ENCODE results near the gene CCNT1. TPM values are rescaled to one million over a fixed set of nuclear protein-coding genes. Genes with fewer than 3 reads are reported as not detected.

The CCNT1 gene
- total RNA-seq, 1 experiment from 2014 or later, result 24.4 TPM

DNA sequence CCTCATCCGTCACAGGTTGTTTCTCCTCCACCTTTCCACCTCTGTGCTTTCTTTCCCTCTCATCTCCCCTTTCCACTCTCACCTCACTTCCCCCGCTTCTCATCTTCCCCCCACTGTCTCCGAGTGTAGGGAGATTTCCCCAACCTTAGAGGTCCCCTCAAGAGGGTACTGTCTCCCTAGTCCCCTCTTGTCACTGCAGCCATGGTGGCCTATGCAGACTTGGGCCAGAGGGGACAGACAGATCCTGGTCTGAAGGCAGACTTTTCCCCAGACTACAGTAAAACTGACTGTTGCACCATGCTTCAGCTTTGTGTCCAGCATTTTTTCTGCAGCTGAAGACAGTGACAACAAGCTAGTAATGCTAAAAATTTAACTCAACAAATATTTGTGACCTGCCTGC lies 75.7 kb downstream of the CCNT1 start:
- DNase-seq (ENCODE audit: low spot score), result no peak

DNA sequence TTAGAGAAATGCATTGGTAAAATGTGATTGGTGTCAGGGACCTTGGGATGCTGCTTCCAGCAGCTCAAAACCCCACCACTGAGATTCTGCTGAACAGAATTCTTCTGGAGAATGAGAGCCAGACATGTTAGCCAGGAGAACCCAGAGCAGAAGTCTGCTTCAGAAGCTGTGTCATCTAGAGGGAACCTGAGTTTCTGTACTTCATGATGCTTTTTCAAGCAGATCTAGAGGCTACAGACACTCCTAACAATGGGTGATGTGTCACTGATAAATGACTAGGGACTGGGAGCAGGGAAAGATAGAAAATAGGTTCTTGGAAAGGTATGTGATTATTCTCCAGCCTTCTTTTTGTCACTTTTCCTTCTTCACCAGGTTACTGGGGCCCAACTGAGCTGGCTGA lies 76.1 kb downstream of the CCNT1 start:
- DNase-seq (ENCODE audit: low spot score), result no peak

Other genes starting within 250 kb of the CCNT1 start
- not detected in 2 replicates for gene ANP32D, start 244.1 kb downstream of the CCNT1 start, total RNA-seq (2014; rRNA removed; shearing (Covaris generic))
- not detected in 2 replicates for gene C12orf54, start 234.2 kb downstream of the CCNT1 start, total RNA-seq (2014; rRNA removed; shearing (Covaris generic))
- not detected in 2 replicates for gene OR8S1, start 191.1 kb downstream of the CCNT1 start, total RNA-seq (2014; rRNA removed; shearing (Covaris generic))
- not detected in 2 replicates for gene LALBA, start 146.7 kb downstream of the CCNT1 start, total RNA-seq (2014; rRNA removed; shearing (Covaris generic))
- gene KANSL2, start 34.5 kb downstream of the CCNT1 start, total RNA-seq (2014; rRNA removed; shearing (Covaris generic)), result 49.3 and 51.3 TPM in 2 replicates
- 13.1 and 14.5 TPM in 2 replicates for gene ADCY6, start 72.4 kb upstream of the CCNT1 start, total RNA-seq (2014; rRNA removed; shearing (Covaris generic))
- gene CACNB3, start 101.8 kb upstream of the CCNT1 start, total RNA-seq (2014; rRNA removed; shearing (Covaris generic)), result 11.7 and 20.4 TPM in 2 replicates
- 105 and 114 TPM in 2 replicates for gene DDX23, start 135.5 kb upstream of the CCNT1 start, total RNA-seq (2014; rRNA removed; shearing (Covaris generic))
- gene RND1, start 149.2 kb upstream of the CCNT1 start, total RNA-seq (2014; rRNA removed; shearing (Covaris generic)), result 0.12 and 0.24 TPM in 2 replicates
- 2.8 and 3.3 TPM in 2 replicates for gene FKBP11, start 208.8 kb upstream of the CCNT1 start, total RNA-seq (2014; rRNA removed; shearing (Covaris generic))
- 51.9 and 78.9 TPM in 2 replicates for gene ARF3, start 240.8 kb upstream of the CCNT1 start, total RNA-seq (2014; rRNA removed; shearing (Covaris generic))